ENCODE results near the gene PDE11A.

DNA sequence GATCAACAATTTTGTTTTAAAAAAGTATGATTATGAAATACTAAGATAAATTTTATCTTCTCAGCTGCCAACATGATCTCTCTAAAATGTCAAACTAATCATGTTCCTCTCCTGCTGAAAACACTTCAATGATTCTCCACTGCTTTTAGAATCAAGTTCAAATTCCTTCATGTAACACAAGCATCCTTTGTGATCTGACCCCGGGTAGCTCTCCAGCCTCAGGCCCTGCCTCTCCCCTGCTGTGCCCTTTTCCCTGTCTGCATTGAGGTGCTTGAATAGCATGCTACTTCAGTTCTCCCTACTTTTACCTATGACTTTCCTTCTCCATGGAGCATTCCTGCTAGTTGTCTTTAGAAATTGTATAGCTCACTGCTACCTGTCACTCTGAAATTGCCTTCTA lies 274.8 kb downstream of the PDE11A start:
- TF ChIP-seq, protein P1, sequence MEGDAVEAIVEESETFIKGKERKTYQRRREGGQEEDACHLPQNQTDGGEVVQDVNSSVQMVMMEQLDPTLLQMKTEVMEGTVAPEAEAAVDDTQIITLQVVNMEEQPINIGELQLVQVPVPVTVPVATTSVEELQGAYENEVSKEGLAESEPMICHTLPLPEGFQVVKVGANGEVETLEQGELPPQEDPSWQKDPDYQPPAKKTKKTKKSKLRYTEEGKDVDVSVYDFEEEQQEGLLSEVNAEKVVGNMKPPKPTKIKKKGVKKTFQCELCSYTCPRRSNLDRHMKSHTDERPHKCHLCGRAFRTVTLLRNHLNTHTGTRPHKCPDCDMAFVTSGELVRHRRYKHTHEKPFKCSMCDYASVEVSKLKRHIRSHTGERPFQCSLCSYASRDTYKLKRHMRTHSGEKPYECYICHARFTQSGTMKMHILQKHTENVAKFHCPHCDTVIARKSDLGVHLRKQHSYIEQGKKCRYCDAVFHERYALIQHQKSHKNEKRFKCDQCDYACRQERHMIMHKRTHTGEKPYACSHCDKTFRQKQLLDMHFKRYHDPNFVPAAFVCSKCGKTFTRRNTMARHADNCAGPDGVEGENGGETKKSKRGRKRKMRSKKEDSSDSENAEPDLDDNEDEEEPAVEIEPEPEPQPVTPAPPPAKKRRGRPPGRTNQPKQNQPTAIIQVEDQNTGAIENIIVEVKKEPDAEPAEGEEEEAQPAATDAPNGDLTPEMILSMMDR (IDR thresholded peaks at IDR 0.05; ENCODE audit: low read depth, low read length, missing input control) = no peak
- TF ChIP-seq SP1 (IDR thresholded peaks at IDR 0.05) (no peak), TAF1 (conservative IDR thresholded peaks at IDR 0.05) (no peak)
- TF ChIP-seq, protein P2, sequence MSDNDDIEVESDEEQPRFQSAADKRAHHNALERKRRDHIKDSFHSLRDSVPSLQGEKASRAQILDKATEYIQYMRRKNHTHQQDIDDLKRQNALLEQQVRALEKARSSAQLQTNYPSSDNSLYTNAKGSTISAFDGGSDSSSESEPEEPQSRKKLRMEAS (IDR thresholded peaks at IDR 0.05) = no peak
- TF ChIP-seq, protein P3, sequence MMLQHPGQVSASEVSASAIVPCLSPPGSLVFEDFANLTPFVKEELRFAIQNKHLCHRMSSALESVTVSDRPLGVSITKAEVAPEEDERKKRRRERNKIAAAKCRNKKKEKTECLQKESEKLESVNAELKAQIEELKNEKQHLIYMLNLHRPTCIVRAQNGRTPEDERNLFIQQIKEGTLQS (IDR thresholded peaks at IDR 0.05) = no peak
